ENCODE results near the gene OLIG1.

DNA sequence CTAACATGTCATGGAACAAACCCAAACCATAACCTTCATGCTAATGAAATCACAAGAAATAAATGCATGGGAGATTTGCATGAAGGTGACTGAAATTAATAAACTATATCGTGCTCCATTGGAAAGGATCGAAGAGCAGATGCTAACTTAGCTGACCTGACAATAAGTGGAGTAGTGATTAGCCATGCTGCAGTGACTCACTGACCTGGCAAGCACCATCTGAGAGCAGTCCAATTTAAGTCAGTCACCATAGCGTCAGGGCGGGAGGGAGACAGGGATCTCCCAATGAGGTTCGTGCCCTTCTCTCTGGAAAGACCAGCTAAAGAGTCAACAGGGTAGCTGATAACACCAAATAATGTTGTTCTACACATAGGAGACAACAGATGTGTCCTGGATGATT is 22.7 kb upstream of the OLIG1 start:
- TF ChIP-seq, protein P1, sequence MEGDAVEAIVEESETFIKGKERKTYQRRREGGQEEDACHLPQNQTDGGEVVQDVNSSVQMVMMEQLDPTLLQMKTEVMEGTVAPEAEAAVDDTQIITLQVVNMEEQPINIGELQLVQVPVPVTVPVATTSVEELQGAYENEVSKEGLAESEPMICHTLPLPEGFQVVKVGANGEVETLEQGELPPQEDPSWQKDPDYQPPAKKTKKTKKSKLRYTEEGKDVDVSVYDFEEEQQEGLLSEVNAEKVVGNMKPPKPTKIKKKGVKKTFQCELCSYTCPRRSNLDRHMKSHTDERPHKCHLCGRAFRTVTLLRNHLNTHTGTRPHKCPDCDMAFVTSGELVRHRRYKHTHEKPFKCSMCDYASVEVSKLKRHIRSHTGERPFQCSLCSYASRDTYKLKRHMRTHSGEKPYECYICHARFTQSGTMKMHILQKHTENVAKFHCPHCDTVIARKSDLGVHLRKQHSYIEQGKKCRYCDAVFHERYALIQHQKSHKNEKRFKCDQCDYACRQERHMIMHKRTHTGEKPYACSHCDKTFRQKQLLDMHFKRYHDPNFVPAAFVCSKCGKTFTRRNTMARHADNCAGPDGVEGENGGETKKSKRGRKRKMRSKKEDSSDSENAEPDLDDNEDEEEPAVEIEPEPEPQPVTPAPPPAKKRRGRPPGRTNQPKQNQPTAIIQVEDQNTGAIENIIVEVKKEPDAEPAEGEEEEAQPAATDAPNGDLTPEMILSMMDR (conservative IDR thresholded peaks at IDR 0.05; ENCODE audit: low read length), result no peak
- TF ChIP-seq EZH2phosphoT487 (IDR thresholded peaks at IDR 0.05; ENCODE audit: borderline replicate concordance, low read depth, low read length), result no peak

All from OCI-LY7 (cell line).